HG02870 (cell line): Measurements from ENCODE around the gene C19orf25.

Experiments used
- ATAC-seq: cut with Tn5 transposase; IDR thresholded peaks from one replicate; pipeline ENCODE4 v1.9.1; 2021; ENCODE audit warnings: mild to moderate bottlenecking, moderate library complexity; ENCODE audit not compliant: unreplicated experiment

The C19orf25 gene

DNA sequence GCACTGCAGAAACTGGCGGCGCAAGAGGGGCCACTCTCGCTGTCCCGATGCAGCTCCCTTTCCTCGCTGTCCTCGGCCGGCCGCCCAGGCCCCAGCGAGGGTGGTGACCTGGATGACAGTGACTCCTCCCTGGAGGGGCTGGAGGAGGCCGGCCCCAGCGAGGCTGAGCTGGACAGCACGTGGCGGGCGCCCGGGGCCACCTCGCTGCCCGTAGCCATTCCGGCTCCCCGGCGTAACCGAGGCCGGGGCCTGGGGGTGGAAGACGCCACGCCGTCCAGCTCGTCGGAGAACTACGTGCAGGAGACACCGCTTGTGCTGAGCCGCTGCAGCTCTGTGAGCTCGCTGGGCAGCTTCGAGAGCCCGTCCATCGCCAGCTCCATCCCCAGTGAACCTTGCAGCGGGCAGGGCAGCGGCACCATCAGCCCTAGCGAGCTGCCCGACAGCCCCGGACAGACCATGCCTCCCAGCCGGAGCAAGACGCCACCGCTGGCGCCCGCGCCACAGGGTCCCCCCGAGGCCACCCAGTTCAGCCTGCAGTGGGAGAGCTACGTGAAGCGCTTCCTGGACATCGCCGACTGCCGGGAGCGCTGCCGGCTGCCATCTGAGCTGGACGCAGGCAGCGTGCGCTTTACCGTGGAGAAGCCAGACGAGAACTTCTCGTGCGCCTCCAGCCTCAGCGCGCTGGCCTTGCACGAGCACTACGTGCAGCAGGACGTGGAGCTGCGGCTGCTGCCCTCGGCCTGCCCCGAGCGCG lies 12.4 kb downstream of the C19orf25 start:
- ATAC-seq, result no peak

- ATAC-seq, result no peak
These were observed 13.0 kb downstream of the C19orf25 start for GRCh38 chr19:1466018-1466460.

DNA sequence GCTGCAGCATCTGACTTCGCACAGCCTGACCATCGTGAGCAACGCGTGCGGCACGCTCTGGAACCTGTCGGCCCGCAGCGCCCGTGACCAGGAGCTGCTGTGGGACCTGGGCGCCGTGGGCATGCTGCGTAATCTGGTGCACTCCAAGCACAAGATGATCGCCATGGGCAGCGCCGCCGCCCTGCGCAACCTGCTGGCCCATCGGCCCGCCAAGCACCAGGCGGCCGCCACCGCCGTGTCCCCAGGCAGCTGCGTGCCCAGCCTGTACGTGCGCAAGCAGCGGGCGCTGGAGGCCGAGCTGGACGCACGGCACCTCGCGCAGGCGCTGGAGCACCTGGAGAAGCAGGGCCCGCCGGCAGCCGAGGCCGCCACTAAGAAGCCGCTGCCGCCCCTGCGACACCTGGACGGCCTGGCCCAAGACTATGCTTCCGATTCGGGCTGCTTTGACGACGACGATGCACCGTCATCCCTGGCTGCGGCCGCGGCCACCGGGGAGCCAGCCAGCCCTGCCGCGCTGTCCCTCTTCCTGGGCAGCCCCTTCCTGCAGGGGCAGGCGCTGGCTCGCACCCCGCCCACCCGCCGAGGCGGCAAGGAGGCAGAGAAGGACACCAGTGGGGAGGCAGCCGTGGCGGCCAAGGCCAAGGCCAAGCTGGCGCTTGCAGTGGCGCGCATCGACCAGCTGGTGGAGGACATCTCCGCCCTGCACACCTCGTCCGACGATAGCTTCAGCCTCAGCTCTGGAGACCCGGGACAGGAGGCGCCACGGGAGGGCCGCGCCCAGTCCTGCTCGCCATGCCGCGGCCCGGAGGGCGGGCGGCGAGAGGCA lies 13.6 kb downstream of the C19orf25 start:
- no peak for ATAC-seq

- ATAC-seq, result no peak
These were observed 17.2 kb downstream of the C19orf25 start for GRCh38 chr19:1461862-1462261.

GRCh38 chr19:1460033-1460995 lies 18.7 kb downstream of the C19orf25 start:
- no peak for ATAC-seq

- ATAC-seq, result no peak
These were observed 19.5 kb downstream of the C19orf25 start for GRCh38 chr19:1459479-1459878.

- ATAC-seq, result no peak
These were observed 21.1 kb downstream of the C19orf25 start for GRCh38 chr19:1457892-1458291.

DNA sequence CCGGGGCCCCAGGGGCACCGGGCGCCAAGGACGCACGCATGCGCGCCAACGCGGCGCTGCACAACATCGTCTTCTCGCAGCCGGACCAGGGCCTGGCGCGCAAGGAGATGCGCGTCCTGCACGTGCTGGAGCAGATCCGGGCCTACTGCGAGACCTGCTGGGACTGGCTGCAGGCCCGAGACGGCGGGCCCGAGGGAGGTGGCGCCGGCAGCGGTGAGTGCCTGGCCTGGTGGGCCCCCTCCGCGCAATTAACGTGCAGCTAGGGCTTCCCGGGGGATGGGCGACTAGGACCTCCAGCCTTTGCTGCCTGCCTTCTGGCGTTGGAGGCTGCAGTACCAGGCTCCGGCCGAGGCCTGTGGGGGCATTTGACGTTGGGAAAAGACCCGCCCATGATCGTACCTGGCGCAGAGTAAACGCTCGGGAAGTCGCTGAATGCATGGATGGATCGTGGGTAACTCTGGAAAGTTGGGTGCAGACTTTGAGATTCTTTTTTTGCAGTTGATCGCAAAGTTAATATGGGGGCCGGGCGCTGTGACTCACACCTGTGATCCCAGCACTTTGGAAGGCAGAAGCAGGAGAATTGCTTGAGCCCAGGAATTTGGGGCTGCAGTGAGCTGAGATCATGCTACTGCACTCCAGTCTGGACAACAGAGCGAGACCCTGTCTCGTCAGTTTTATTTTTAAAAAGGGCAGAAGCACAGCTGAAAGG lies 21.8 kb downstream of the C19orf25 start:
- ATAC-seq, result no peak

DNA sequence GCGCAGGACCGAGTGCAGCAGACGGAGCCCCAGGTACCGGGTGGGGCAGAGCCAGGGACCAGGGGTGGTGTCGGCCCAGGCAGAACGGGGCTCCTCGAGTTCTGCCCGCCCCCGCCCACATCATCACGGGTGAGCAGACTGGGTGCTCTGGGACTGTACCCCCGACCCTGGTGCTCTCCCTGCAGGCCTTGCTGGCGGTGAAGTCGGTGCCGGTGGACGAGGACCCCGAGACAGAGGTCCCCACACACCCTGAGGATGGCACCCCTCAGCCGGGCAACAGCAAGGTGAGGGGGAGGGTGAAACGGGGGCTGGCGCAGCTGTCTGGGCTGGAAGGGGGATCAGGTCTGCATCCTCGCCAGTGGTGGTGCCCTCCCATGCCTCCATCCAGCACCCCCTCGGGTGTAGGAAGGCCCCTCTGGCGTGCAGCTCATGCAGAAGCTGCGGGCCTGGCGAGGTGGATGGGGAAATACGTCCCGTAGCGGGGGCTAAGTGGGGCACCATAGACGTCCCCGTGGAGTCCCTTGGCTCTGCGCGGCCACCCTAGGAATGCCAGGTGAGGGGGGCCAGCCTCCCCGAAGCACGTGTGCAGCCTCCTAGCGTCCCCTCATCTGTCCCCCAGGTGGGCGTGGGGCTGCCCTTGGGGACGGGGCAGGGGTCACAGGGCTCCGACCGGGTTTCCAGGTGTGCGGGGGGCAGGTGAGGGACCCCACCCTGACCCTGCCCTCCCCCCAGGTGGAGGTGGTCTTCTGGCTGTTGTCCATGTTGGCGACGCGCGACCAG lies 22.7 kb downstream of the C19orf25 start:
- ATAC-seq, result no peak

- ATAC-seq, result no peak
These were observed 23.5 kb downstream of the C19orf25 start for GRCh38 chr19:1455336-1456120.

DNA sequence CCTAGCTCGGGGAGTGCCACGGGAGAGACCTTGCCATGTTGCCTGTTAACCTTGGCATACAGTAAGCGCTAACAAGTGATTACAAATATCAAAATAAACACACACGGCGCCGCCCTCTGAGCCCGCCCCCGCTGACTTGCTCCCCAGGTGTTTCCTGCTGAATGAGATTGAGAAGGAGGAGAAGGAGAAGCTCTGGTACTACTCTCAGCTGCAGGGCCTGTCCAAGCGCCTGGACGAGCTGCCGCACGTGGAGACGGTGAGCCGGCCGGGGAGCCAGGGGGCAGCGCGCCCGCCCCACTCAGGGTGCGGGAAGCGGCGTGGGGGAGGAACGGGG lies 24.0 kb downstream of the C19orf25 start:
- no peak for ATAC-seq

DNA sequence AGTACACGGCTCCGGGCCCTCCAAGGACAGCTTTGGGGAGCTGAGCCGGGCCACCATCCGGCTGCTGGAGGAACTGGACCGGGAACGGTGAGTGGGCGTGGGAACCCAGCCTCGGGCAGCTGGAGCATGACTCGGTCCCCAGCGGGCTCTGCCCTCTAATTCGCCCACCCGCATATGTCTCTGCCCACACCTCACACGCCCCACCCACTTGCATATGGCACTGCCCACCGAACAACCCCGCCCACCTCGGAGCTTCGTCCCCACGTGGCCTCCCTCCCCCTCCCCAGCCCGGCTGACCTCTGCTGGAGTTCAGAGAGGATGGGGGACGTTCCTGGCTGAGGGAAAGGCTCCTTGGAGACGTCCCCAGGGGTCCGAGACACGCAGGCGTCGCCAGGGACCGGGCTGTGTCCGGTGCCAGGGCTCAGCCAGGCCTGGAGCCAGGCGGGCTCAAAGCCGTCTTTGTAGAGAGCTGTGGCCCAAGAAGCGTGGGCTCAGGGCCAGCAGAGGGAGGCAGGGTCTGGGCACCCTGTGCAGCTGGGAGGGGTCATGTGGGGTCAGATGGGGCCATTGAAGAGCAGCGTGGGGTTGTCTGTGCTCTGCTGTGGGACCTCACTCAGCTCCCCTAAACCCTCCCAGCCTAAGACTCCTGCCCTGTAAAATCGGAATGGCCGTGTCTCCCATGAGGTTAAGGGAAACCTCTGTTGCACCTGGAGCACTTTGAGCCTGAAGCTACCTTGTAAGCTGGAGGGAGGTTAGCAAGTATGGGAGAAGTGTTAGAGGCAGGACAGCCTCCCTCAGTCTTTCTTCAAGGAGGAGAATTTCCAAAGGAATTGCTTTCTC lies 25.3 kb downstream of the C19orf25 start:
- no peak for ATAC-seq

GRCh38 chr19:1452802-1453524 lies 26.1 kb downstream of the C19orf25 start:
- ATAC-seq, result no peak

- no peak for ATAC-seq
These were observed 26.9 kb downstream of the C19orf25 start for GRCh38 chr19:1451916-1452801.

DNA sequence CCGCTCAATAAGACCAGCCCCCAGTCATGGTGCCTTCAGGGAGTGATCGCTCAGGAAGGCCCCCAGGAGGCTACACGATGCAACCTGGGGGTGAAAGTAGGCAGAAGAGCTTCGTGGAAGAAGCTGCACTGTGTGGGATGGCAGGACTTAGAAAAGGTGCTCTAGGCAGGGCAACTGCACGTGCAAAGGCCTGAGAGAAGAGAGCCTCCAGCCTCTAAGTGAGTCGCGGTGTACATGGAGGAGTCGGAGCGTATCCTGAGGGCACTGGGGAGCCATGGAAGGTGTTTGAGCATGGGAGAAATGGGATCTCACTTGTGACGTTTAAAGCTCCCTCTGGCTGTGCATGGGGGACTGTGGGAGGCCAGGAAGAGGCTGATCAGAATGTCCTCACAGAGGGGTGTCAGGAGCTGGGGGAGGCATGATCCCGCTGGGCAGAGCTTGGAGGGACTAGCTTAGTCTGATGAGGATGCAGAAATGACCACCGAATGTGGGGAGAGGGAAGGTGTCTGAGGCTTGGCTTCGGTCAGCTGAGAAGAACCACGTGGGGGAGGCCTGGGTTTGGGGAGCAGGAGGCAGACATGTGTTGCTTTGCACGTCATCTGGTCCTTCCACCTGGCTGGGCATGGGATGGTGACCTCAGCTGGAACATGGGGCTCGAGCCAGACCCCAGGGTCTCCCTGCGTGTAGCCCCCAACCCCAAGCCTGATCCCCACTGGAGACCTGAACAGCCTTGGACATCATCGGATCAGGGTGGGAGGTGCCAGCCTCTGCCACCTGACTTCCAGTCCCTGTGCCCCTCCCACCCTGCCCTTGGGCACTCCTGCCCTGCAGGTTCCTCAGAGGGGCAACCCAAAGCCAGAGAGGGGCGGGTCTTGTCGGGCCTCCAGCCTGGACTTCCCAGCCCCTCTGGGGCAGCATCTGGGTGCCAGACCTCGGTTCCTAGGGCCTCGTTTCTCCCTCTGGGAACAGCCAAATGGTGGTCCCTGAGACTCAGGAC lies 28.0 kb downstream of the C19orf25 start:
- ATAC-seq, result no peak
